ENCODE measurements around the gene CARS1.
A peak's percentile ranks its signal among the peaks of the same experiment; 100 is the strongest.

Gene CARS1

GRCh38 chr11:2955906-2956476 lies 101.2 kb downstream of the CARS1 start:
- TF ChIP-seq CTCF (IDR thresholded peaks at IDR 0.05; ENCODE audit: insufficient read depth, low read depth, low read length, missing control alignments): no peak
- no peak for DNase-seq (ENCODE audit: low read depth)

GRCh38 chr11:2954263-2954662 lies 103.0 kb downstream of the CARS1 start:
- no peak overlapping the region for H3K4me3 ChIP-seq (ENCODE audit: low read length)
- no peak for TF ChIP-seq CTCF (IDR thresholded peaks at IDR 0.05; ENCODE audit: insufficient read depth, low read depth, low read length, missing control alignments)
- DNase-seq (ENCODE audit: low read depth): peak; percentile 50

More at GRCh38 chr11:2955906-2956476, 101.2 kb downstream of the CARS1 start:
- H3K4me3 ChIP-seq (ENCODE audit: low read length): no peak overlapping the region

GRCh38 chr11:2952290-2952689 lies 104.9 kb downstream of the CARS1 start:
- DNase-seq (ENCODE audit: low read depth): no peak
- H3K4me3 ChIP-seq (ENCODE audit: low read length): no peak overlapping the region
- no peak for TF ChIP-seq CTCF (IDR thresholded peaks at IDR 0.05; ENCODE audit: insufficient read depth, low read depth, low read length, missing control alignments)

GRCh38 chr11:2951231-2952110 lies 105.8 kb downstream of the CARS1 start:
- DNase-seq (ENCODE audit: low read depth): peak; percentile 45
- no peak overlapping the region for H3K4me3 ChIP-seq (ENCODE audit: low read length)

More at GRCh38 chr11:2951231-2952110, 105.8 kb downstream of the CARS1 start:
- TF ChIP-seq CTCF (IDR thresholded peaks at IDR 0.05; ENCODE audit: insufficient read depth, low read depth, low read length, missing control alignments): no peak

All from epithelial cell of esophagus (primary cell).